GM06990 (cell line): ENCODE data around the gene FHIT.

Experiments used
- DNase-seq: peaks from one replicate; pipeline ENCODE4 v3.0.0-alpha.2; 2011; ENCODE audit not compliant: insufficient read length; ENCODE audit errors: extremely low read depth
- H3K27me3 ChIP-seq: replicated peaks from 2 replicates; pipeline ENCODE4 v1.6.0; 2011; ENCODE audit warnings: low read length; ENCODE audit not compliant: control insufficient read depth, insufficient read depth
- H3K36me3 ChIP-seq: 2 replicates; pipeline ENCODE4 v1.5.1; 2011; ENCODE audit warnings: low read length; ENCODE audit not compliant: control insufficient read depth, insufficient read depth
- H3K4me3 ChIP-seq: replicated peaks from 2 replicates; pipeline ENCODE4 v1.5.1; 2011; ENCODE audit warnings: low read depth, mild to moderate bottlenecking, control low read depth, low read length
- CTCF ChIP-seq: IDR thresholded peaks from 2 replicates; pipeline ENCODE4 v1.5.1; 2011; ENCODE audit warnings: low read length, control low read depth, mild to moderate bottlenecking, inconsistent platforms; ENCODE audit not compliant: insufficient read depth, poor library complexity, severe bottlenecking

The FHIT gene

GRCh38 chr3:60536420-60536819 is 714.8 kb downstream of the FHIT start:
- H3K4me3 ChIP-seq = no peak overlapping the region
- no peak for TF ChIP-seq CTCF

GRCh38 chr3:60531759-60532158 is 719.5 kb downstream of the FHIT start:
- H3K4me3 ChIP-seq = no peak overlapping the region
- no peak for TF ChIP-seq CTCF
- no peaks in the 10 kb centered on the region for H3K36me3 ChIP-seq
- no peak for DNase-seq
- no peaks in the 10 kb centered on the region for H3K27me3 ChIP-seq

More at GRCh38 chr3:60536420-60536819, 714.8 kb downstream of the FHIT start:
- Histone ChIP-seq H3K27me3 (no peaks in the 10 kb centered on the region), H3K36me3 (no peaks in the 10 kb centered on the region)
- DNase-seq = peak; percentile 17

- DNase-seq = no peak
- Histone ChIP-seq H3K27me3 (no peaks in the 10 kb centered on the region), H3K4me3 (no peak overlapping the region), H3K36me3 (no peaks in the 10 kb centered on the region)
- no peak for TF ChIP-seq CTCF
Measured at GRCh38 chr3:60528651-60529050, 722.6 kb downstream of the FHIT start.

GRCh38 chr3:60523536-60523935 is 727.7 kb downstream of the FHIT start:
- Histone ChIP-seq H3K4me3 (no peak overlapping the region), H3K36me3 (no peaks in the 10 kb centered on the region), H3K27me3 (no peaks in the 10 kb centered on the region)
- TF ChIP-seq CTCF = no peak
- DNase-seq = no peak

GRCh38 chr3:60517134-60517533 is 734.1 kb downstream of the FHIT start:
- no peaks in the 10 kb centered on the region for H3K27me3 ChIP-seq
- no peak for DNase-seq
- no peak for TF ChIP-seq CTCF
- no peaks in the 10 kb centered on the region for H3K36me3 ChIP-seq
- no peak overlapping the region for H3K4me3 ChIP-seq

- H3K4me3 ChIP-seq = no peak overlapping the region
- DNase-seq = no peak
- TF ChIP-seq CTCF = no peak
- no peaks in the 10 kb centered on the region for H3K36me3 ChIP-seq
- no peaks in the 10 kb centered on the region for H3K27me3 ChIP-seq
Measured at GRCh38 chr3:60514866-60515265, 736.4 kb downstream of the FHIT start.
